Pons (tissue), 1 donor: ENCODE data around the gene MX1.

Source experiments
- DNase-seq: peaks from one replicate; pipeline ENCODE4 v3.0.0-alpha.2; 2016; ENCODE audit warnings: low spot score

The MX1 gene

GRCh38 chr21:41460578-41461527 lies 34.8 kb downstream of the MX1 start:
- peak; percentile 59 for DNase-seq

DNA sequence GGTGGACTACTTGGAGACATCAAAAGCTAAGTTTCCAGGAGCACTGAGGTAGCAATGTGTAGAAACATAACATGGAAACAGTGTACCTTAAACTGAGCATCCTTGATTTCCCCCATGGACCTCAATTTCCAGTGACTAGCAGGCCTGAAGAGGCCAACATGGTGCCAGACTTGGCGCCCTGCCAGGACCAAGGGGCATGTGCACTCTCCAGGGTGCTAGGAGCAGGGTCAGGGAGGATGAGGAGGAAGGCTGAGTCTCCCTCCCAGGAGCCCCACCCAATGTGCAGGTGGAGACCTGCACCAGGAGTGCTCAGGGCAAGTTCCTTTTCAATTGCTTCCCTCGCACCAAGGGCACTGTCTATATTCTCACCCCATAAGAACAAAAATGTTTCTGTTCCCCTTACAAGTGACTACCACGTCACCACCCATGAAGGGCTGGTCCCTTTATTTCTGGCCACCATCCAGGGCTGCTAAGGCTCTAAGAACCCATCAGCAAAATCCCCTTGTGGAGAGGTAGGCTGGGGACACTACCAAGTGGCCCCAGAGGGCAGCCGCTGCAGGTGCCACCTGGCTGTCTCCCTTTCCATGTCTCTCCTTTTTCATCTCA lies 39.2 kb downstream of the MX1 start:
- no peak for DNase-seq

- peak; percentile 24 for DNase-seq
These were observed 40.2 kb downstream of the MX1 start for GRCh38 chr21:41466024-41466820.

- DNase-seq: no peak
These were observed 44.0 kb downstream of the MX1 start for GRCh38 chr21:41470054-41470453.

GRCh38 chr21:41472753-41473548 lies 46.9 kb downstream of the MX1 start:
- no peak for DNase-seq

DNA sequence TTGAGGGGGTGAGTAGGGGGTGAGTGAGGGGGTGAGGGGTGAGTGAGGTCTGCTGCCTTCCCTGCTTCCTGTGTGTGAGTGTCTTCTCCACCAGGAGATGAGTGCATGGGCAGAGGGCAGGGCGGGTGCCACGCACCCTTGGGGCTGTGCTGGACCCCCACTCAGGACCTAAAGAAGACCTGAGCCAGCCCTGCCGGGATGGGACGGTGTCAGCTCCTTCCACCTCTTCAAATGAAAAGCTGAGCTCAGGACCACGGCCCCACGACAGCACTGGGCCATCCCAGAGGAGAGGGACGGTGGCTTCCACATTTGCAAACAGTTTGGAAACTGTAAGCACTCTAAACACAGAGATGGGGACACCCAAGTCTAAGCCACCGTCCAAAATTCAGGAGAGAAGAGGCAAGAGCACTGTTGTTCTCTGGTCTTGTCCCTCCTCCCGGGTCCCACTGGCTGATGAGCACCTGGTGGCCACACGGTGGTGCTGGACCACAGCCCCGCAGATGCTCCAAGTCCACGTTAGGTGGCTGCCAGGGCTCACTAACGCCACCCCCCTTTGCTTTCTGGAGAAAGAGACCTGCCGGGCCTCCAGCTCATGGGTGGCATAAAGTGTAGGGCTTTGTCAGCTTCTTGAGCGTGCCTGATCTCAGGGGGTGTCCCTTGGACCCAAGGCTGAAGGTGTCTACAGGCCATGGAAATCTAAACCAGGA lies 49.8 kb downstream of the MX1 start:
- no peak for DNase-seq

DNA sequence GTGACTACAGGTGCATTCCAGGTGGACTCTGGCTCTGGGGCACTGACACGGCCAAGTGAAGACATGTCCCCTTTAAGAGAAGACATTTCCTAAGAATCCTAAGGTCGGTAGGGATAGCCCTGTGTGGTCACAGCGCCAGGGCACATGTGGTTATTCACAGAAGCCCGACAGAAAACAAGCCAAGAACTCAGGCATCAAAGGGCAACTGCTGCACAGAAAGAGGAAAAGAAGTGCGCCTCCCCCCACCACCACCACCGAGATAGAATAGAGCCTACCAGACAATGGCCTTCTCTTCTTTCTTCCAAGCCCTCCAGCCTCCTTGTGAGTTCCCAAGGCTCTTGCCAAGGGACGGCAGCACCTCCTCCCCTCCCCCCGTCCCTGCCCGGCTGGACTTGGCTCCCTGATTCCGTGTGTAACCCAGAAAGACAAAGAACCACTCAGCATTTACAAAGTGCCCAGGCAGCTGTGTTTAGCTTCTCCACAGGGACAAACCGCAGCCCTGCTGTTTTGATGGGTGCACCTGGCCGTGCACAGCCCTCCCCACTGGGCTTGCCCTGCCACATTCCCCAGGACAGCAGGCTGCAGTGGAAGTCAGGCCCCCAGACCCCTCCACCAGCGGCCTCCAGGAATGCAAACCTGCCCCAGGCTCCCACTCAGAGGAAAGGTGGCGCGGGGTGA lies 51.7 kb downstream of the MX1 start:
- DNase-seq: peak; percentile 45

DNA sequence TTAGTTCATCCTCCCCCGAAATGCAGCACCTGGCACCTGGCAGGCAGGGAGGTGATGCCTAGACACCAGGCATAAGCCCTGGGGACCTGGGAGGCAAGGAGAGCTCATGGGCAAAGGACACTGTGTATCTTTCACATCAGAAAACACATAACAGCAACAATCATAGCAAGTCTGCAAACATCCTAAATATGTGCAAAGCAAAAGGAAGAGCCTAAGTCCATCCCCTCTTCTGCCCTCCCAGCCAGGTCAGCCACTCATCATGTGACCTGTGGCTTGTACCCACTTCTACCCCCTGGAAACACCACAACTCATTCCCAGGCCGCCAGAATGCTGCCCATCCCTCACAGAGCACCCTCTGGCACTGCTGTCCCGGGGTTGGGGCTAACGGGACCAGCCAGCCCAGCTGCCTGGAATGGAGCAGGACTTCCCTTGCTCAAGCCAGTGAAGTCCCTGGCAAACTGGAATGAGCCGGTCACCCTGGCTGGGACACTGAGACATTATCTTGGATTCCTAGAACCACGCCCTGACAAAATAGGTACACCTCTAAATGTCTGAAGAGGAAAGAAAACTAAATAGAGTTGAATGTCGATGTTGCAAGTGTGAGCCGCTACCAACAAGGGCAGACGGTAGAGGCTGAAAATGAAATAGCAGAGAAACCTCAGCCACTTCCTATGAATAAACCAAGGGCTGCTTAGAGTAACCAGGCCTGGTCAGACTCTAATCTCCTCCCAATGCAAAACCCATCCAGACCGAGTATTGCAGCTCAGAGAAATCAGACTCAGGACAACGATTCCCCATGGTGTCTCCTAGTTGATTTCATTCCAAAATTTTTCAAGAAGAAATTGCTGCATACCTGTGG lies 52.5 kb downstream of the MX1 start:
- no peak for DNase-seq

GRCh38 chr21:41479686-41480085 lies 53.6 kb downstream of the MX1 start:
- DNase-seq: no peak

DNA sequence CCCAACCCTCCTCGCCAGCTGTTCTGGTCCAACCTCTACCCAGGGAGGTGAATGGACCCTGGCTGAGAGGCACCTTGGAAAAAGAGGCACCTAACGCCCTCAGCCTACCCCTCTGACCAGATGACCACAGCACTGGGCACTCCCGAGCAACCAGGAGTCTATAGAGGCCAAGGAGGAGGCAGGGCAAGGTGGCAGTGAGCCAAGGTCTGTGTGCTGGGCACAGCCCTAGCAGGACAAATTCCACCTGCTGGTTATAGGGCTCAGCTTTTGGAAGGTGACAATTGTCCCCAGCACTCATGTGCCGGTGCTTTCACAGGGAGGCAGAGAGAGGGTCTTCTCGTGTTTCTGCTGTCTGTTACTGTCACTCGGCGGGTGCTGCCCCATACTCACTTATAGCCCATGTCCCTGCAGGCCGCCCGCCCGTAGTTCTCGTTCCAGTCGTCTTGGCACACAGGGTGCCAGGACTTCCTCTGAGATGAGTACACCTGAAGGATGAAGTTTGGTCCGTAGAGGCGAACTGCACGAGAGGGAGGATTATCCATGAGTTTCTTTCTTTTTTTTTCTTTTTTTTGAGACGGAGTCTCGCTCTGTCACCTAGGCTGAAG lies 54.1 kb downstream of the MX1 start:
- no peak for DNase-seq

- DNase-seq: no peak
These were observed 55.2 kb downstream of the MX1 start for GRCh38 chr21:41481191-41481590.

- no peak for DNase-seq
These were observed 56.3 kb downstream of the MX1 start for GRCh38 chr21:41482301-41482700.

DNA sequence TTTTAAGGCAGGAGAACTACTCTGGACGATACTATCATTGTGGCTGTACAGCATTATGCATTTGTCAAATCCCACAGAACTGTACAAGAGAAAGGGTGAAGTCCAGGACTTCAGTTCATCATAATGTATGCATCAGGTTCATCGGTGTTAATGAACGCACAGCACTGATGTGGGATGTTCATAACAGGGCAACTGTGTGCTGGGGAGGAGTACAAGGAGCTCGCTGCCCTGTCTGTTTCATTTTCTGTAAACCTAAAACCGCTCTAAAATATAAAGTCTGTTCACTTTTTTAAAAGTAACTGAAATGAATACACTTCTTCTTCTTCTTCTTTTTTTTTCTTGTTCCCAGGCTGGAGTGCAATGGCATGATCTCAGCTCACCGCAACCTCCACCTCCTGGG lies 56.9 kb downstream of the MX1 start:
- no peak for DNase-seq

GRCh38 chr21:41483415-41483814 lies 57.4 kb downstream of the MX1 start:
- DNase-seq: no peak

GRCh38 chr21:41483973-41484372 lies 57.9 kb downstream of the MX1 start:
- DNase-seq: no peak

GRCh38 chr21:41487082-41487481 lies 61.0 kb downstream of the MX1 start:
- DNase-seq: no peak

- no peak for DNase-seq
These were observed 62.0 kb downstream of the MX1 start for GRCh38 chr21:41488080-41488479.

- no peak for DNase-seq
These were observed 63.3 kb downstream of the MX1 start for GRCh38 chr21:41489329-41489728.

GRCh38 chr21:41490330-41490729 lies 64.3 kb downstream of the MX1 start:
- DNase-seq: no peak
